Measurements from ENCODE around the gene GPC5. TPM values are rescaled to one million over a fixed set of nuclear protein-coding genes. Genes with fewer than 3 reads are reported as not detected.

GPC5 gene
- total RNA-seq, 1 experiment from 2014 or later = 0.26 TPM

GRCh38 chr13:92727118-92727517 is 1328.7 kb downstream of the GPC5 start:
- Histone ChIP-seq H3K27ac (ENCODE audit: low read length) (no peak overlapping the region), H3K4me1 (ENCODE audit: control insufficient read depth, insufficient read depth, low read length) (no peaks in the 10 kb centered on the region), H3K27me3 (ENCODE audit: control insufficient read depth, insufficient read depth, low read length) (no peaks in the 10 kb centered on the region), H3K4me3 (ENCODE audit: low read depth in 2 of 2, low read length in 2 of 2) (no peak overlapping the region), H3K36me3 (ENCODE audit: control insufficient read depth, insufficient read depth, low read length) (no peaks in the 10 kb centered on the region), H3K9me3 (ENCODE audit: control insufficient read depth, insufficient read depth, low read depth, low read length) (no peaks in the 10 kb centered on the region)
- no TSS peak for BruUV-seq (replicated peaks)
- ATAC-seq (no peak), DNase-seq (ENCODE audit: low read depth, low spot score) (no peak)
- intact Hi-C loops (cut with micrococcal nuclease; ENCODE audit: unreplicated experiment) = no loop called here
- TF ChIP-seq TCF7L2 (IDR thresholded peaks at IDR 0.05; ENCODE audit: low read depth, low read length) (no peak), SIN3A (IDR thresholded peaks at IDR 0.05; ENCODE audit: borderline replicate concordance, insufficient read depth, low read depth, low read length) (no peak), REST (IDR thresholded peaks at IDR 0.05; ENCODE audit: insufficient read depth in 1 of 2, low read depth in 2 of 2, low read length in 1 of 2) (no peak), CTCF (IDR thresholded peaks at IDR 0.05) (no peak), POLR2AphosphoS5 (IDR thresholded peaks at IDR 0.05; ENCODE audit: low read depth, low read length) (no peak)
- ChIA-PET CTCF (no interaction called here), POLR2A (no interaction called here)
- in situ Hi-C loops (cut with HindIII; ENCODE audit: low pct_unique_long_range_greater_than_20kb, low sequenced_read_pairs) = no loop called here

GRCh38 chr13:92734068-92734467 is 1335.6 kb downstream of the GPC5 start:
- no peak overlapping the region for H3K4me3 ChIP-seq (ENCODE audit: low read depth in 2 of 2, low read length in 2 of 2)
- intact Hi-C loops (cut with micrococcal nuclease; ENCODE audit: unreplicated experiment) = no loop called here
- ChIA-PET POLR2A (no interaction called here), CTCF (no interaction called here)
- in situ Hi-C loops (cut with HindIII; ENCODE audit: low pct_unique_long_range_greater_than_20kb, low sequenced_read_pairs) = no loop called here
- H3K27me3 ChIP-seq (ENCODE audit: control insufficient read depth, insufficient read depth, low read length) = no peaks in the 10 kb centered on the region
- no peaks in the 10 kb centered on the region for H3K9me3 ChIP-seq (ENCODE audit: control insufficient read depth, insufficient read depth, low read depth, low read length)
- no peak overlapping the region for H3K27ac ChIP-seq (ENCODE audit: low read length)
- H3K4me1 ChIP-seq (ENCODE audit: control insufficient read depth, insufficient read depth, low read length) = no peaks in the 10 kb centered on the region
- no TSS peak for BruUV-seq (replicated peaks)
- TF ChIP-seq REST (IDR thresholded peaks at IDR 0.05; ENCODE audit: insufficient read depth in 1 of 2, low read depth in 2 of 2, low read length in 1 of 2) (no peak), TCF7L2 (IDR thresholded peaks at IDR 0.05; ENCODE audit: low read depth, low read length) (no peak), POLR2AphosphoS5 (IDR thresholded peaks at IDR 0.05; ENCODE audit: low read depth, low read length) (no peak), CTCF (IDR thresholded peaks at IDR 0.05) (no peak), SIN3A (IDR thresholded peaks at IDR 0.05; ENCODE audit: borderline replicate concordance, insufficient read depth, low read depth, low read length) (no peak)
- ATAC-seq (no peak), DNase-seq (ENCODE audit: low read depth, low spot score) (no peak)
- no peaks in the 10 kb centered on the region for H3K36me3 ChIP-seq (ENCODE audit: control insufficient read depth, insufficient read depth, low read length)
